ENCODE results near the gene LSM14B.

The LSM14B gene

GRCh38 chr20:62117658-62118057 lies 4.6 kb upstream of the LSM14B start:
- Histone ChIP-seq H3K23ac (ENCODE audit: low read length in 2 of 2) (no peak overlapping the region), H3K18ac (ENCODE audit: low read depth in 1 of 2, low read length in 2 of 2) (no peak overlapping the region), H3K4ac (ENCODE audit: low read depth in 1 of 2, low read length in 2 of 2) (peak overlapping the region in 1 of 2 experiments; percentile 25), H4K8ac (ENCODE audit: low read length) (no peak overlapping the region), H3K36me3 (ENCODE audit: control insufficient read depth in 1 of 2, insufficient read depth in 2 of 2, low read depth in 1 of 2, low read length in 2 of 2) (no peaks in the 10 kb centered on the region), H2AK5ac (ENCODE audit: low read length, severe bottlenecking) (no peak overlapping the region), H3K4me1 (ENCODE audit: control insufficient read depth, insufficient read depth, low read depth, low read length) (peaks cover 4% of the 10 kb centered on the region), H4K91ac (ENCODE audit: low read length) (no peak overlapping the region), H3K14ac (ENCODE audit: low read length in 2 of 2) (no peak overlapping the region), H2BK120ac (ENCODE audit: low read depth, low read length) (no peak overlapping the region), H3K9me3 (ENCODE audit: control insufficient read depth, low read length) (peaks cover 8% of the 10 kb centered on the region), H3K4me2 (ENCODE audit: low read length, poor library complexity, severe bottlenecking) (no peak overlapping the region), H3K79me1 (replicated peaks; ENCODE audit: low read length, poor library complexity, severe bottlenecking) (no peaks in the 10 kb centered on the region), H3K27me3 (ENCODE audit: control insufficient read depth in 1 of 2, insufficient read depth in 1 of 2, low read length in 2 of 2) (peaks cover 33 to 40% of the 10 kb centered on the region in 2 experiments), H3K27ac (ENCODE audit: low read length, poor library complexity, severe bottlenecking) (no peak overlapping the region), H2BK5ac (ENCODE audit: low read depth, low read length, poor library complexity, severe bottlenecking) (no peak overlapping the region), H2BK15ac (ENCODE audit: low read depth, poor library complexity, severe bottlenecking) (no peak overlapping the region), H2AFZ (ENCODE audit: low read depth, low read length) (no peak overlapping the region), H3K4me3 (ENCODE audit: insufficient read depth in 1 of 2, low read depth in 1 of 2, low read length in 2 of 2) (no peak overlapping the region), H3K9ac (ENCODE audit: low read length) (no peak overlapping the region), H2BK12ac (ENCODE audit: low read length in 2 of 2) (no peak overlapping the region)
- DNase-seq: no peak
- WGBS: 69% methylated on average over 15 of the region's 15 CpGs

- Histone ChIP-seq H2AK5ac (ENCODE audit: low read length, severe bottlenecking) (no peak overlapping the region), H3K27me3 (ENCODE audit: control insufficient read depth in 1 of 2, insufficient read depth in 1 of 2, low read length in 2 of 2) (peaks cover 33 to 40% of the 10 kb centered on the region in 2 experiments), H2AFZ (ENCODE audit: low read depth, low read length) (no peak overlapping the region), H2BK120ac (ENCODE audit: low read depth, low read length) (no peak overlapping the region), H3K23ac (ENCODE audit: low read length in 2 of 2) (no peak overlapping the region), H3K9ac (ENCODE audit: low read length) (no peak overlapping the region), H3K4me2 (ENCODE audit: low read length, poor library complexity, severe bottlenecking) (no peak overlapping the region), H3K27ac (ENCODE audit: low read length, poor library complexity, severe bottlenecking) (no peak overlapping the region), H3K36me3 (ENCODE audit: control insufficient read depth in 1 of 2, insufficient read depth in 2 of 2, low read depth in 1 of 2, low read length in 2 of 2) (no peaks in the 10 kb centered on the region), H2BK5ac (ENCODE audit: low read depth, low read length, poor library complexity, severe bottlenecking) (no peak overlapping the region), H3K9me3 (ENCODE audit: control insufficient read depth, low read length) (peaks cover 2% of the 10 kb centered on the region), H3K4ac (ENCODE audit: low read depth in 1 of 2, low read length in 2 of 2) (no peak overlapping the region), H3K4me1 (ENCODE audit: control insufficient read depth, insufficient read depth, low read depth, low read length) (peaks cover 6% of the 10 kb centered on the region), H2BK15ac (ENCODE audit: low read depth, poor library complexity, severe bottlenecking) (no peak overlapping the region), H3K79me1 (replicated peaks; ENCODE audit: low read length, poor library complexity, severe bottlenecking) (no peaks in the 10 kb centered on the region), H3K14ac (ENCODE audit: low read length in 2 of 2) (no peak overlapping the region), H2BK12ac (ENCODE audit: low read length in 2 of 2) (no peak overlapping the region), H4K8ac (ENCODE audit: low read length) (no peak overlapping the region), H4K91ac (ENCODE audit: low read length) (no peak overlapping the region), H3K18ac (ENCODE audit: low read depth in 1 of 2, low read length in 2 of 2) (no peak overlapping the region), H3K4me3 (ENCODE audit: insufficient read depth in 1 of 2, low read depth in 1 of 2, low read length in 2 of 2) (no peak overlapping the region)
- DNase-seq: no peak
- 76% methylated on average over 18 of the region's 21 CpGs for WGBS
Measured at GRCh38 chr20:62118113-62119043, 3.9 kb upstream of the LSM14B start.

GRCh38 chr20:62119115-62119514 lies 3.2 kb upstream of the LSM14B start:
- WGBS: 82% methylated on average over 5 of the region's 5 CpGs
- Histone ChIP-seq H3K23ac (ENCODE audit: low read length in 2 of 2) (no peak overlapping the region), H2AK5ac (ENCODE audit: low read length, severe bottlenecking) (no peak overlapping the region), H2BK15ac (ENCODE audit: low read depth, poor library complexity, severe bottlenecking) (no peak overlapping the region), H3K36me3 (ENCODE audit: control insufficient read depth in 1 of 2, insufficient read depth in 2 of 2, low read depth in 1 of 2, low read length in 2 of 2) (no peaks in the 10 kb centered on the region), H3K4ac (ENCODE audit: low read depth in 1 of 2, low read length in 2 of 2) (no peak overlapping the region), H2BK120ac (ENCODE audit: low read depth, low read length) (no peak overlapping the region), H2BK5ac (ENCODE audit: low read depth, low read length, poor library complexity, severe bottlenecking) (no peak overlapping the region), H3K18ac (ENCODE audit: low read depth in 1 of 2, low read length in 2 of 2) (no peak overlapping the region), H3K9ac (ENCODE audit: low read length) (no peak overlapping the region), H3K9me3 (ENCODE audit: control insufficient read depth, low read length) (peaks cover 2% of the 10 kb centered on the region), H3K4me3 (ENCODE audit: insufficient read depth in 1 of 2, low read depth in 1 of 2, low read length in 2 of 2) (no peak overlapping the region), H3K4me2 (ENCODE audit: low read length, poor library complexity, severe bottlenecking) (no peak overlapping the region), H2BK12ac (ENCODE audit: low read length in 2 of 2) (no peak overlapping the region), H4K91ac (ENCODE audit: low read length) (no peak overlapping the region), H3K4me1 (ENCODE audit: control insufficient read depth, insufficient read depth, low read depth, low read length) (peaks cover 12% of the 10 kb centered on the region), H4K8ac (ENCODE audit: low read length) (no peak overlapping the region), H3K27ac (ENCODE audit: low read length, poor library complexity, severe bottlenecking) (no peak overlapping the region), H3K79me1 (replicated peaks; ENCODE audit: low read length, poor library complexity, severe bottlenecking) (no peaks in the 10 kb centered on the region), H2AFZ (ENCODE audit: low read depth, low read length) (no peak overlapping the region), H3K27me3 (ENCODE audit: control insufficient read depth in 1 of 2, insufficient read depth in 1 of 2, low read length in 2 of 2) (peaks cover 33 to 40% of the 10 kb centered on the region in 2 experiments), H3K14ac (ENCODE audit: low read length in 2 of 2) (no peak overlapping the region)
- no peak for DNase-seq

GRCh38 chr20:62119591-62120364 lies 2.5 kb upstream of the LSM14B start:
- Histone ChIP-seq H3K4me2 (ENCODE audit: low read length, poor library complexity, severe bottlenecking) (no peak overlapping the region), H3K27me3 (ENCODE audit: control insufficient read depth in 1 of 2, insufficient read depth in 1 of 2, low read length in 2 of 2) (peaks cover 33 to 40% of the 10 kb centered on the region in 2 experiments), H2AFZ (ENCODE audit: low read depth, low read length) (no peak overlapping the region), H3K9ac (ENCODE audit: low read length) (no peak overlapping the region), H3K27ac (ENCODE audit: low read length, poor library complexity, severe bottlenecking) (no peak overlapping the region), H3K4me1 (ENCODE audit: control insufficient read depth, insufficient read depth, low read depth, low read length) (peaks cover 17% of the 10 kb centered on the region), H2AK5ac (ENCODE audit: low read length, severe bottlenecking) (no peak overlapping the region), H2BK15ac (ENCODE audit: low read depth, poor library complexity, severe bottlenecking) (no peak overlapping the region), H4K8ac (ENCODE audit: low read length) (no peak overlapping the region), H3K36me3 (ENCODE audit: control insufficient read depth in 1 of 2, insufficient read depth in 2 of 2, low read depth in 1 of 2, low read length in 2 of 2) (peaks cover 4 to 5% of the 10 kb centered on the region in 2 experiments), H3K4me3 (ENCODE audit: insufficient read depth in 1 of 2, low read depth in 1 of 2, low read length in 2 of 2) (no peak overlapping the region), H3K18ac (ENCODE audit: low read depth in 1 of 2, low read length in 2 of 2) (no peak overlapping the region), H3K23ac (ENCODE audit: low read length in 2 of 2) (no peak overlapping the region), H3K9me3 (ENCODE audit: control insufficient read depth, low read length) (peaks cover 2% of the 10 kb centered on the region), H3K79me1 (replicated peaks; ENCODE audit: low read length, poor library complexity, severe bottlenecking) (no peaks in the 10 kb centered on the region), H2BK120ac (ENCODE audit: low read depth, low read length) (no peak overlapping the region), H4K91ac (ENCODE audit: low read length) (no peak overlapping the region), H2BK5ac (ENCODE audit: low read depth, low read length, poor library complexity, severe bottlenecking) (no peak overlapping the region), H2BK12ac (ENCODE audit: low read length in 2 of 2) (no peak overlapping the region), H3K4ac (ENCODE audit: low read depth in 1 of 2, low read length in 2 of 2) (no peak overlapping the region), H3K14ac (ENCODE audit: low read length in 2 of 2) (no peak overlapping the region)
- no peak for DNase-seq
- WGBS: 84% methylated on average over 9 of the region's 10 CpGs
